Tibial artery (tissue), 4 donors: Measurements from ENCODE around the gene SRGAP1.

ENCODE experiments used
- DNase-seq, 2 donors: peaks; one replicate each; pipeline ENCODE4 v3.0.0-alpha.2; 2019
- H3K27ac ChIP-seq, 2 donors: fragments of 200-600 bp; sonication (generic) in 1 of 2; 1 replicate in 1 of 2; 2 replicates in 1 of 2; pipeline ENCODE4 v1.5.1; 2018 to 2019; ENCODE audit warnings: mild to moderate bottlenecking in 1 of 2
- H3K27me3 ChIP-seq, 2 donors: fragments of 200-600 bp; sonication (generic) in 1 of 2; one replicate each; pipeline versions ENCODE4 v1.5.1 to v1.6.0; 2016 to 2019
- H3K36me3 ChIP-seq, 3 donors: fragments of 200-600 bp; sonication (generic) in 2 of 3; one replicate each; pipeline ENCODE4 v1.5.1; 2016 to 2019; ENCODE audit warnings: mild to moderate bottlenecking in 2 of 3
- H3K4me1 ChIP-seq, 4 donors: fragments of 200-600 bp; sonication (generic) in 2 of 4; 1 replicate in 3 of 4; 2 replicates in 1 of 4; pipeline ENCODE4 v1.5.1; 2016 to 2019
- H3K4me3 ChIP-seq, 2 donors: fragments of 200-600 bp; sonication (generic) in 1 of 2; 1 replicate in 1 of 2; 2 replicates in 1 of 2; pipeline ENCODE4 v1.5.1; 2018 to 2019; ENCODE audit warnings: mild to moderate bottlenecking in 2 of 2
- H3K9me3 ChIP-seq, 3 donors: fragments of 200-600 bp; sonication (generic) in 1 of 3; one replicate each; pipeline ENCODE4 v1.5.1; 2016 to 2019
- intact Hi-C: fragments of 100-400 bp; cut with DNase I; formaldehyde crosslinking; loops from one replicate; pipeline ENCODE4 v1.15.0; 2023; ENCODE audit warnings: low total_unique reads
- TF ChIP-seq, protein P1 (sequence below), 2 experiments: fragments of 200-600 bp in 1 of 2; fragments of 450-650 bp in 1 of 2; IDR thresholded peaks; one replicate each; pipeline ENCODE4 v1.5.1; 2017 to 2019; ENCODE audit warnings: antibody characterized with exemption in 2 of 2, mild to moderate bottlenecking in 1 of 2, moderate library complexity in 1 of 2

The SRGAP1 gene

DNA sequence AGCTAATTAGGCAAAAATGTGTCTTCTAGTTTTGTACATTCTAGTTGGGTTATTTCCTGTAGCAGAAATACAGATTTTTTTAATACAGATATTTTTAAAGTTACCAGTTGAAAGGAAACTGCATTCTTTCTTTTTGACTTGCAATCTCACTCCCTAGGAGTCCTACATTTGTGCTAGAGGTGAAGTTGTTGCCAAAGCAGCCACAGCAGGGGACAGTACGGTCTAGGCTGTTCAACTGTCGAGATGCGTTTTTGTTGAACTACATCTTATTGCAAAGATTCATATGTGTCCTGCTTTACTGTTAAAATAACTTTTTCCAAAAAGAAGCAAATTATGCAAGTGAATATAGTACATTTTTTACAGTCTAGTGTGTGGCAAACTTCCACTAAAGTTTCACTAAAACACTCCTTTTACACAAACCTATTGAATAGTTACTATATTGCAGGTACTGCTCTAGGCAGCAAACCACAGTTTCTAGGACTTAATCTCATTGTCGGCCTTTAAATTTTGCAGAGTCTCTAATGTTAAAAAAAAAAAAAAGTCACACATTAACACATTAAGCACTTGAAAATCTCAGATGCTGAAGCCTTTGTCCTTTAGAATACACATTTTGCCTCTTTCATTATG is 30.2 kb upstream of the SRGAP1 start:
- Histone ChIP-seq H3K4me1 (no peaks in the 10 kb centered on the region), H3K4me3 (no peak overlapping the region), H3K27ac (no peak overlapping the region), H3K9me3 (no peaks in the 10 kb centered on the region), H3K27me3 (no peaks in the 10 kb centered on the region), H3K36me3 (no peaks in the 10 kb centered on the region)
- TF ChIP-seq, protein P1, sequence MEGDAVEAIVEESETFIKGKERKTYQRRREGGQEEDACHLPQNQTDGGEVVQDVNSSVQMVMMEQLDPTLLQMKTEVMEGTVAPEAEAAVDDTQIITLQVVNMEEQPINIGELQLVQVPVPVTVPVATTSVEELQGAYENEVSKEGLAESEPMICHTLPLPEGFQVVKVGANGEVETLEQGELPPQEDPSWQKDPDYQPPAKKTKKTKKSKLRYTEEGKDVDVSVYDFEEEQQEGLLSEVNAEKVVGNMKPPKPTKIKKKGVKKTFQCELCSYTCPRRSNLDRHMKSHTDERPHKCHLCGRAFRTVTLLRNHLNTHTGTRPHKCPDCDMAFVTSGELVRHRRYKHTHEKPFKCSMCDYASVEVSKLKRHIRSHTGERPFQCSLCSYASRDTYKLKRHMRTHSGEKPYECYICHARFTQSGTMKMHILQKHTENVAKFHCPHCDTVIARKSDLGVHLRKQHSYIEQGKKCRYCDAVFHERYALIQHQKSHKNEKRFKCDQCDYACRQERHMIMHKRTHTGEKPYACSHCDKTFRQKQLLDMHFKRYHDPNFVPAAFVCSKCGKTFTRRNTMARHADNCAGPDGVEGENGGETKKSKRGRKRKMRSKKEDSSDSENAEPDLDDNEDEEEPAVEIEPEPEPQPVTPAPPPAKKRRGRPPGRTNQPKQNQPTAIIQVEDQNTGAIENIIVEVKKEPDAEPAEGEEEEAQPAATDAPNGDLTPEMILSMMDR (IDR thresholded peaks at IDR 0.05): no peak
- intact Hi-C loops: no loop called here
- no peak for DNase-seq

DNA sequence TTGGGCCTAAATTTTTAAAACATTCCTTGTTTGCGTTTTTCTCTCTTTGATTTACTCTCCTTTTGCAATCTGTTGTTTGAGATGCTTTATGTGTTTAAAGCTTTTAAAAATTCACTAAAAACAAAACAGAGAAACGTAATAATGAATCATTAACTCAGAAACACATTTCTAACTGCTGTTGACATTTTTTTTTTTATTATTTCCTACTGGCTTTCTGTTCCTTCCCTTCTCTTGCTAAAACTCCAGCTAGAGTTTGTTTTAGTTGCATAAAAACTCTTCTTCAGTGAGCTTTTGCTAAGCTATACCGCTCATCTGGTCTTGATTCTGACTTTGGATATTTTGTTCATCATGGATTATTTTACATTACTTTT is 29.0 kb upstream of the SRGAP1 start:
- no peak for DNase-seq
- TF ChIP-seq, protein P1 (IDR thresholded peaks at IDR 0.05): no peak
- Histone ChIP-seq H3K27me3 (no peaks in the 10 kb centered on the region), H3K27ac (no peak overlapping the region), H3K36me3 (no peaks in the 10 kb centered on the region), H3K4me1 (no peaks in the 10 kb centered on the region), H3K4me3 (no peak overlapping the region), H3K9me3 (no peaks in the 10 kb centered on the region)
- intact Hi-C loops: no loop called here

DNA sequence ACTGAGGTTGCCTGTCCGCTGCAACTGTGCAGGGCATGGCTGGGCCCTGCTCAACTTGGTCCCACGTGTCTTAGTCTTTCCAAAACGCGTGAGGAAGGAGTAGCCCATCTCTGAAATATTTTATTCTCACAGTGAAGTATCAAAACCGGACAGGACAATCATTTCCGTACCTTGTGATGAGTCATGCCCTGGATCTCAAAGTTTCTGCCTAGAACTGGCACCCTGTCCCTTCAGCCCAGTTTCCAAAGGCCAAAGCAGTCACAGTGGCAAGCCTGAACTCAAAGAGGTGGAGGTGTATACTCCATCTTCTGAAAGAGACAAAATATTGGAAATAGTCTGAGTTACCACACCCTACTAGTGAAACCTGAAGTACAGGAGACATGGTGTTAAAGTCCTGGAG is 28.5 kb upstream of the SRGAP1 start:
- H3K9me3 ChIP-seq: no peaks in the 10 kb centered on the region
- DNase-seq: no peak
- no peaks in the 10 kb centered on the region for H3K36me3 ChIP-seq
- intact Hi-C loops: no loop called here
- TF ChIP-seq, protein P1 (IDR thresholded peaks at IDR 0.05): no peak
- H3K27me3 ChIP-seq: no peaks in the 10 kb centered on the region
- no peaks in the 10 kb centered on the region for H3K4me1 ChIP-seq
- no peak overlapping the region for H3K4me3 ChIP-seq
- H3K27ac ChIP-seq: no peak overlapping the region

DNA sequence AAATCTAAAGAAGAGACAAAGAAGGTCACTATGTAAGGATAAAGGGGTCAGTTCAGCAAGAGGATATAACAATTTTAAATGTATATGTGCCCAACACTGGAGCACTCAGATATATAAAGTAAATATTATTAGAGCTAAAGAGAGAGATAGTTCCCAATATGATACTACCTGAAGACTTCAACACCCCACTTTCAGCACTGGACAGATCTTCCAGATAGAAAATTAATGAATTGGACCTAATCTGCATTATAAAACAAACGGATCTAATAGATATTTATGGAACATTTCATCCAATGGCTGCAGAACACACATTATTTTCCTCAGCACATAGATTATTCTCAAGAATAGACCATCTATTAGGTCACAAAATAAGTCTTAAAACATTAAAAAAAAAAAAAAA is 24.1 kb upstream of the SRGAP1 start:
- Histone ChIP-seq H3K9me3 (no peaks in the 10 kb centered on the region), H3K27me3 (no peaks in the 10 kb centered on the region), H3K27ac (no peak overlapping the region), H3K4me3 (no peak overlapping the region), H3K4me1 (no peaks in the 10 kb centered on the region), H3K36me3 (no peaks in the 10 kb centered on the region)
- intact Hi-C loops: loop anchor here (5.0 kb wide), 1 partner anchor 437 kb away; no protein-coding TSS in a partner anchor
- DNase-seq: no peak
- TF ChIP-seq, protein P1 (IDR thresholded peaks at IDR 0.05): no peak

DNA sequence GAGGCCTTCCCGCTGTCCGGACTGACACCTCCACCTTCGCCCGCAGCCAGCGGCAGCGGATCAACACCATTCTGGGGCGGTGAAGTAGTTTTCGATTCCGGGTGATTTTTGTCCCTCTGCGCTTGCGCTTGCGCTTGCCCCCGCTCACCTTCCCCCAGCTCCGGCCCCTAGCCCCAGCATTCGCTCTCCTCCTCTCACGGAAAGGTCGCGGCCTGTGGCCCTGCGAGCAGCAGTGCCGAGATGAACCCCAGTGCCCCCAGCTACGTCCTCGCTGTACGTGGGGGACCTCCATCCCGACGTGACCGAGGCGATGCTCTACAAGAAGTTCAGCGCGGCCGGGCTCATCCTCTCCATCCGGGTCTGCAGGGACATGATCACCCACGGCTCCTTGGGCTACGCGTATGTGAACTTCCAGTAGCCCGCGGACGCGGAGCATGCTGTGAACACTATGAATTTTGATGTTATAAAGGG is 22.7 kb upstream of the SRGAP1 start:
- Histone ChIP-seq H3K4me1 (no peaks in the 10 kb centered on the region), H3K27me3 (no peaks in the 10 kb centered on the region), H3K36me3 (no peaks in the 10 kb centered on the region), H3K27ac (peak overlapping the region; percentile 5 to 57), H3K9me3 (no peaks in the 10 kb centered on the region), H3K4me3 (peak overlapping the region; percentile 56 to 57)
- no peak for DNase-seq
- intact Hi-C loops: loop anchor here (5.0 kb wide), 1 partner anchor 435 kb away; no protein-coding TSS in a partner anchor
- TF ChIP-seq, protein P1 (IDR thresholded peaks at IDR 0.05): no peak
